WTC11 (cell line): ENCODE results near the gene PRKAR1B. TPM values are rescaled to one million over a fixed set of nuclear protein-coding genes. Genes with fewer than 3 reads are reported as not detected.
A peak's percentile ranks its signal among the peaks of the same experiment; 100 is the strongest.

Experiments used
- ATAC-seq: fragments of 200-7000 bp; cut with Tn5 transposase; 2 replicates; pipeline ENCODE4 v1.10.0; 2021; ENCODE audit warnings: mild to moderate bottlenecking, moderate library complexity
- CTCF ChIA-PET: fragments of 300-600 bp; sonication (Branson Sonifier 250); formaldehyde crosslinking; loops from one replicate; lab custom pipeline; 2021; ENCODE audit warnings: antibody characterized with exemption; lab: Charles Lee
- POLR2A ChIA-PET: fragments of 350-600 bp; sonication (Branson Sonifier 250); formaldehyde crosslinking; loops from one replicate; lab custom pipeline; 2021; ENCODE audit warnings: antibody characterized with exemption; lab: Charles Lee
- DNase-seq: peaks from one replicate; pipeline ENCODE4 v3.0.0; 2021; ENCODE audit warnings: low spot score
- H3K27ac Mint-ChIP-seq: 2 replicates; pipeline ENCODE4 v1.8.0; 2021; ENCODE audit warnings: mixed read lengths
- H3K27me3 Mint-ChIP-seq: 2 replicates; pipeline ENCODE4 v1.8.0; 2021; ENCODE audit warnings: low read depth, mild to moderate bottlenecking, moderate library complexity, mixed read lengths
- H3K36me3 Mint-ChIP-seq: 2 replicates; pipeline ENCODE4 v1.8.0; 2021; ENCODE audit warnings: mixed read lengths
- H3K4me1 Mint-ChIP-seq: 2 replicates; pipeline ENCODE4 v1.8.0; 2022; ENCODE audit warnings: mixed read lengths
- H3K4me3 Mint-ChIP-seq: 2 replicates; pipeline ENCODE4 v1.8.0; 2021; ENCODE audit warnings: mild to moderate bottlenecking, moderate library complexity, mixed read lengths
- H3K9me3 Mint-ChIP-seq: 2 replicates; pipeline ENCODE4 v1.8.0; 2021; ENCODE audit warnings: mixed read lengths
- CBFB ChIP-seq: sonication (generic); formaldehyde crosslinking; IDR thresholded peaks from 2 replicates; pipeline ENCODE4 v1.8.1; 2022; ENCODE audit warnings: mild to moderate bottlenecking, low read depth, missing genetic modification reagents
- ESRRA ChIP-seq: sonication (generic); formaldehyde crosslinking; IDR thresholded peaks from 2 replicates; pipeline ENCODE4 v1.8.1; 2022; ENCODE audit warnings: mild to moderate bottlenecking, missing genetic modification reagents, borderline replicate concordance
- FOXK1 ChIP-seq: sonication (generic); formaldehyde crosslinking; IDR thresholded peaks from 2 replicates; pipeline ENCODE4 v1.8.0; 2022; ENCODE audit warnings: mild to moderate bottlenecking, moderate library complexity, missing genetic modification reagents
- FOXP4 ChIP-seq: sonication (generic); formaldehyde crosslinking; IDR thresholded peaks from 2 replicates; pipeline ENCODE4 v1.8.0; 2022; ENCODE audit warnings: mild to moderate bottlenecking, missing genetic modification reagents
- GRHL2 ChIP-seq: fragments of 250-450 bp; sonication (Bioruptor Pico); IDR thresholded peaks from 2 replicates; pipeline ENCODE4 v1.8.0; 2022; ENCODE audit warnings: mild to moderate bottlenecking, moderate library complexity; ENCODE audit not compliant: insufficient replicate concordance, severe bottlenecking
- GTF2I ChIP-seq: fragments of 250-450 bp; sonication (Bioruptor Pico); conservative IDR thresholded peaks from 2 replicates; pipeline ENCODE4 v1.4.0; 2021; ENCODE audit warnings: mild to moderate bottlenecking
- KAT7 ChIP-seq: sonication (generic); formaldehyde crosslinking; IDR thresholded peaks from 2 replicates; pipeline ENCODE4 v1.8.1; 2023; ENCODE audit warnings: missing genetic modification reagents, mild to moderate bottlenecking, borderline replicate concordance
- NFATC4 ChIP-seq: fragments of 250-450 bp; sonication (Bioruptor Pico); IDR thresholded peaks from 2 replicates; pipeline ENCODE4 v1.9.0; 2021; ENCODE audit warnings: mild to moderate bottlenecking
- NR1H2 ChIP-seq: sonication (generic); formaldehyde crosslinking; IDR thresholded peaks from 2 replicates; pipeline ENCODE4 v1.9.0; 2021; ENCODE audit warnings: mild to moderate bottlenecking, moderate library complexity, missing genetic modification reagents
- NR2C2 ChIP-seq: sonication (generic); formaldehyde crosslinking; IDR thresholded peaks from 2 replicates; pipeline ENCODE4 v1.8.0; 2022; ENCODE audit warnings: mild to moderate bottlenecking, missing genetic modification reagents
- PRRX2 ChIP-seq: fragments of 250-450 bp; sonication (Bioruptor Pico); IDR thresholded peaks from 2 replicates; pipeline ENCODE4 v1.8.0; 2021; ENCODE audit warnings: mild to moderate bottlenecking
- SOX15 ChIP-seq: fragments of 250-450 bp; sonication (Bioruptor Pico); IDR thresholded peaks from 2 replicates; pipeline ENCODE4 v1.9.0; 2021; ENCODE audit warnings: mild to moderate bottlenecking
- ZNF138 ChIP-seq: sonication (generic); formaldehyde crosslinking; conservative IDR thresholded peaks from 2 replicates; pipeline ENCODE4 v1.8.1; 2022; ENCODE audit warnings: mild to moderate bottlenecking, moderate library complexity, missing genetic modification reagents
- ZNF263 ChIP-seq: sonication (generic); formaldehyde crosslinking; IDR thresholded peaks from 2 replicates; pipeline ENCODE4 v1.8.1; 2022; ENCODE audit warnings: low read depth, mild to moderate bottlenecking, moderate library complexity, missing genetic modification reagents
- ZNF281 ChIP-seq: sonication (generic); formaldehyde crosslinking; IDR thresholded peaks from 2 replicates; pipeline ENCODE4 v1.8.0; 2023; ENCODE audit warnings: mild to moderate bottlenecking, missing genetic modification reagents
- ZNF317 ChIP-seq: sonication (generic); formaldehyde crosslinking; IDR thresholded peaks from 2 replicates; pipeline ENCODE4 v1.8.1; 2023; ENCODE audit warnings: low read depth, mild to moderate bottlenecking, moderate library complexity, missing genetic modification reagents, borderline replicate concordance
- ZNF396 ChIP-seq: fragments of 250-450 bp; sonication (Bioruptor Pico); IDR thresholded peaks from 2 replicates; pipeline ENCODE4 v1.8.0; 2021; ENCODE audit warnings: mild to moderate bottlenecking, moderate library complexity, borderline replicate concordance
- total RNA-seq: library from RNA; stranded (reverse); gene quantifications from 3 replicates; pipeline ENCODE4 v1.2.3, GENCODE V29; 2021
- TF ChIP-seq, protein P1 (sequence below): sonication (generic); formaldehyde crosslinking; IDR thresholded peaks from 2 replicates; pipeline ENCODE4 v1.8.0; 2023; ENCODE audit warnings: missing genetic modification reagents, mild to moderate bottlenecking, borderline replicate concordance
- TF ChIP-seq, protein P2 (sequence below): fragments of 250-450 bp; sonication (Bioruptor Pico); IDR thresholded peaks from 2 replicates; pipeline ENCODE4 v1.9.0; 2021; ENCODE audit warnings: mild to moderate bottlenecking
- TF ChIP-seq, protein P3 (sequence below): sonication (generic); formaldehyde crosslinking; IDR thresholded peaks from 2 replicates; pipeline ENCODE4 v1.8.1; 2023; ENCODE audit warnings: mild to moderate bottlenecking, missing genetic modification reagents, moderate library complexity

Gene PRKAR1B
- total RNA-seq, 1 experiment from 2014 or later = 43.6 TPM

DNA sequence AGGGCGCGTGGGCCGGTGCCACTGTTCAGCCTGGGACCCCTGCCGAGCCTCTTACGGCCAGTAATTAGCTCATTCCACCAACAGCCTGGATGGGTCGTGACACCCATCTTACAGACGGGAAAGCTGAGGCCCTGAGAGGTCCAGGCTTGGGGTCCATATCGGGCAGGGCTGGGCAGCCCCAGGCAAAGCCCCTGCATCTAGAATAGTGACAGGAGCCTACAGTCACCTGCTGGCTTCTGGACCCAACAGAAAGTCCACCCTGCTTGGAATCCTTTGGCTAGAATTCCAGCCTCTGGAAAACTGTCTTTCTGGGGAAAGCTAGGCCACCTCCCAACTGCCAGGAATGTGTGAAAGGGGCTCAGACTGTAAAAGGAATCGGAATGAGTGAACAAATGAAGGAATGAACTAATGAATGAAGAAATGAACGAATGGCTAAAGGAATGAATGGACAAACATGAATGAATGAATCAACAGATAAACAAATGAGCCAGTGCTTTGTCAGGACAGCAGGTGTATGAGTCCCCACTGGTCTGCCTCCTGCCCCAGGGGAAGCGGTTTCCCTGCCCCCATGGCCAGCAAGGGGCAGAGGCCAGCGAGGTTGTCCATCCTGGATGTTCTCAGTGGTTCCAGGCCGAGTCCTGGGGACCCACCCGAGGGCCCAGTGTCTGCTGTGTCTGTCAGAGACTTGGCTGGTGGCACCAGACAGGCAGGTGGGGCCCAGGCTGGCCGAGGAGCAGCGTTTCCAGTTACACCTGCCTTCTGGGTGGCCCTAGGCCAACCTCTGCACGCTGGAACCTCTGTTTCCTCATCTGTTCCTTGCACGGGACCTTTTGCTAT, 183.4 kb downstream of the PRKAR1B start (continued):
- TF ChIP-seq, protein P1, sequence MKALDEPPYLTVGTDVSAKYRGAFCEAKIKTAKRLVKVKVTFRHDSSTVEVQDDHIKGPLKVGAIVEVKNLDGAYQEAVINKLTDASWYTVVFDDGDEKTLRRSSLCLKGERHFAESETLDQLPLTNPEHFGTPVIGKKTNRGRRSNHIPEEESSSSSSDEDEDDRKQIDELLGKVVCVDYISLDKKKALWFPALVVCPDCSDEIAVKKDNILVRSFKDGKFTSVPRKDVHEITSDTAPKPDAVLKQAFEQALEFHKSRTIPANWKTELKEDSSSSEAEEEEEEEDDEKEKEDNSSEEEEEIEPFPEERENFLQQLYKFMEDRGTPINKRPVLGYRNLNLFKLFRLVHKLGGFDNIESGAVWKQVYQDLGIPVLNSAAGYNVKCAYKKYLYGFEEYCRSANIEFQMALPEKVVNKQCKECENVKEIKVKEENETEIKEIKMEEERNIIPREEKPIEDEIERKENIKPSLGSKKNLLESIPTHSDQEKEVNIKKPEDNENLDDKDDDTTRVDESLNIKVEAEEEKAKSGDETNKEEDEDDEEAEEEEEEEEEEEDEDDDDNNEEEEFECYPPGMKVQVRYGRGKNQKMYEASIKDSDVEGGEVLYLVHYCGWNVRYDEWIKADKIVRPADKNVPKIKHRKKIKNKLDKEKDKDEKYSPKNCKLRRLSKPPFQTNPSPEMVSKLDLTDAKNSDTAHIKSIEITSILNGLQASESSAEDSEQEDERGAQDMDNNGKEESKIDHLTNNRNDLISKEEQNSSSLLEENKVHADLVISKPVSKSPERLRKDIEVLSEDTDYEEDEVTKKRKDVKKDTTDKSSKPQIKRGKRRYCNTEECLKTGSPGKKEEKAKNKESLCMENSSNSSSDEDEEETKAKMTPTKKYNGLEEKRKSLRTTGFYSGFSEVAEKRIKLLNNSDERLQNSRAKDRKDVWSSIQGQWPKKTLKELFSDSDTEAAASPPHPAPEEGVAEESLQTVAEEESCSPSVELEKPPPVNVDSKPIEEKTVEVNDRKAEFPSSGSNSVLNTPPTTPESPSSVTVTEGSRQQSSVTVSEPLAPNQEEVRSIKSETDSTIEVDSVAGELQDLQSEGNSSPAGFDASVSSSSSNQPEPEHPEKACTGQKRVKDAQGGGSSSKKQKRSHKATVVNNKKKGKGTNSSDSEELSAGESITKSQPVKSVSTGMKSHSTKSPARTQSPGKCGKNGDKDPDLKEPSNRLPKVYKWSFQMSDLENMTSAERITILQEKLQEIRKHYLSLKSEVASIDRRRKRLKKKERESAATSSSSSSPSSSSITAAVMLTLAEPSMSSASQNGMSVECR (CRISPR knock-in tag) = no peak
- TF ChIP-seq, protein P2, sequence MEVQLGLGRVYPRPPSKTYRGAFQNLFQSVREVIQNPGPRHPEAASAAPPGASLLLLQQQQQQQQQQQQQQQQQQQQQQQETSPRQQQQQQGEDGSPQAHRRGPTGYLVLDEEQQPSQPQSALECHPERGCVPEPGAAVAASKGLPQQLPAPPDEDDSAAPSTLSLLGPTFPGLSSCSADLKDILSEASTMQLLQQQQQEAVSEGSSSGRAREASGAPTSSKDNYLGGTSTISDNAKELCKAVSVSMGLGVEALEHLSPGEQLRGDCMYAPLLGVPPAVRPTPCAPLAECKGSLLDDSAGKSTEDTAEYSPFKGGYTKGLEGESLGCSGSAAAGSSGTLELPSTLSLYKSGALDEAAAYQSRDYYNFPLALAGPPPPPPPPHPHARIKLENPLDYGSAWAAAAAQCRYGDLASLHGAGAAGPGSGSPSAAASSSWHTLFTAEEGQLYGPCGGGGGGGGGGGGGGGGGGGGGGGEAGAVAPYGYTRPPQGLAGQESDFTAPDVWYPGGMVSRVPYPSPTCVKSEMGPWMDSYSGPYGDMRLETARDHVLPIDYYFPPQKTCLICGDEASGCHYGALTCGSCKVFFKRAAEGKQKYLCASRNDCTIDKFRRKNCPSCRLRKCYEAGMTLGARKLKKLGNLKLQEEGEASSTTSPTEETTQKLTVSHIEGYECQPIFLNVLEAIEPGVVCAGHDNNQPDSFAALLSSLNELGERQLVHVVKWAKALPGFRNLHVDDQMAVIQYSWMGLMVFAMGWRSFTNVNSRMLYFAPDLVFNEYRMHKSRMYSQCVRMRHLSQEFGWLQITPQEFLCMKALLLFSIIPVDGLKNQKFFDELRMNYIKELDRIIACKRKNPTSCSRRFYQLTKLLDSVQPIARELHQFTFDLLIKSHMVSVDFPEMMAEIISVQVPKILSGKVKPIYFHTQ (CRISPR knock-in tag) = no peak
- TF ChIP-seq NR2C2 (no peak), ESRRA (no peak), ZNF281 (CRISPR knock-in tag) (no peak), GTF2I (CRISPR knock-in tag) (no peak), NFATC4 (no peak)
- TF ChIP-seq, protein P3, sequence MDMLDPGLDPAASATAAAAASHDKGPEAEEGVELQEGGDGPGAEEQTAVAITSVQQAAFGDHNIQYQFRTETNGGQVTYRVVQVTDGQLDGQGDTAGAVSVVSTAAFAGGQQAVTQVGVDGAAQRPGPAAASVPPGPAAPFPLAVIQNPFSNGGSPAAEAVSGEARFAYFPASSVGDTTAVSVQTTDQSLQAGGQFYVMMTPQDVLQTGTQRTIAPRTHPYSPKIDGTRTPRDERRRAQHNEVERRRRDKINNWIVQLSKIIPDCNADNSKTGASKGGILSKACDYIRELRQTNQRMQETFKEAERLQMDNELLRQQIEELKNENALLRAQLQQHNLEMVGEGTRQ (CRISPR knock-in tag) = no peak

DNA sequence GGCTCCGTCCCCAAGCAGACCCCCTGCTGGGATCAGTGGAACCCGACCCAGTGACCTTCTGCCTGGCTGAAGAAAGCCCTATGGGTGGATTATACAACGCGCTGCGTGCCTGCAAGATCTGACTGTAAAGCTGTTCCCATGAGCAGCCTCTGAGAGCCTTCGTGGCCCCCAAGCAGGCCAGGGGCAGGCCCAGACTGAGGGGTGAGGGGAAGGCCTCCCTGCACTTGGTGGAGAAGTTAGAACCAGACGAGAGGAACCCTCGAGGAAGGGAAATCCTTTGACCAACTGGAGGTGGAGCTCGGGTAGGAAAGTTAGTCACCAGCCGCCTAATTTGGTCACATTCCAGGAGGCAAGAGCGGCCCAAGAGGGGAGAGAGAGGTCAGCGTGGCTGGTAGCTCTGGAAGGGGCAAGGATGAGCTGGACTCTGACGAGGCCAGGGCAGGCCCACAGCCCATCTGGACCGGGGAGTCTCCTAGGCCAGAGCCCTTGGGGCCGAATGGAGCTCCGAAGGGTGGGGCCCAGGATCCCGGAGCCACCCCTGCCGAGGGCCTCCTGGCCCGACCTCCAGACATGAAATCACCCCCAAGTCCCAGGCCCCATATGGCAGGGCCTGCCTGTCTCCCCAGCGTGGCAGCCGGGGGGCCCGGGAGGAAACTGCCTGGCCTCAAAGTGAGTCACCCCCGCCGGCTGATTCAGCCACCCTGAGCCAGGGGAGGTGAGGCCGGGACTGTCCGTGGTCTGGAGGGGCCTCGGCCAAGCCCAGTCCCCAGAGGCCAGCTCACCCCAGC, 184.2 kb downstream of the PRKAR1B start:
- POLR2A ChIA-PET = no interaction called here
- Mint-ChIP-seq H3K36me3 (peaks cover 4% of the 10 kb centered on the region), H3K4me3 (no peak overlapping the region), H3K27me3 (no peaks in the 10 kb centered on the region; the same call in 1 of the 2 replicates), H3K27ac (peak overlapping the region; percentile 45), H3K4me1 (peaks cover 5% of the 10 kb centered on the region), H3K9me3 (peaks cover 9% of the 10 kb centered on the region)
- DNase-seq = no peak
- no peak for ATAC-seq
- no peak for TF ChIP-seq KAT7 (CRISPR knock-in tag)
- no peak for TF ChIP-seq ZNF317 (CRISPR knock-in tag)
- no peak for TF ChIP-seq ZNF263
- TF ChIP-seq GRHL2 (CRISPR knock-in tag) = no peak
- no peak for TF ChIP-seq PRRX2
- TF ChIP-seq SOX15 (CRISPR knock-in tag) = no peak
- no peak for TF ChIP-seq FOXP4 (CRISPR knock-in tag)
- no peak for TF ChIP-seq ZNF138 (CRISPR knock-in tag)
- TF ChIP-seq FOXK1 = no peak
- no peak for TF ChIP-seq ZNF396 (CRISPR knock-in tag)
- no peak for TF ChIP-seq CBFB
- TF ChIP-seq ESRRA = no peak
- TF ChIP-seq NR1H2 (CRISPR knock-in tag) = no peak
- CTCF ChIA-PET = interaction anchor here (1.3 kb wide), 2 partner anchors 212 to 274 kb away, joined by 3 read pairs; no protein-coding TSS in a partner anchor
